HG03342 (cell line): ENCODE results near the gene NDUFA13.

Source experiments
- ATAC-seq: cut with Tn5 transposase; IDR thresholded peaks from one replicate; pipeline ENCODE4 v1.9.1; 2021; ENCODE audit warnings: mild to moderate bottlenecking, moderate library complexity; ENCODE audit not compliant: unreplicated experiment

NDUFA13 gene

DNA sequence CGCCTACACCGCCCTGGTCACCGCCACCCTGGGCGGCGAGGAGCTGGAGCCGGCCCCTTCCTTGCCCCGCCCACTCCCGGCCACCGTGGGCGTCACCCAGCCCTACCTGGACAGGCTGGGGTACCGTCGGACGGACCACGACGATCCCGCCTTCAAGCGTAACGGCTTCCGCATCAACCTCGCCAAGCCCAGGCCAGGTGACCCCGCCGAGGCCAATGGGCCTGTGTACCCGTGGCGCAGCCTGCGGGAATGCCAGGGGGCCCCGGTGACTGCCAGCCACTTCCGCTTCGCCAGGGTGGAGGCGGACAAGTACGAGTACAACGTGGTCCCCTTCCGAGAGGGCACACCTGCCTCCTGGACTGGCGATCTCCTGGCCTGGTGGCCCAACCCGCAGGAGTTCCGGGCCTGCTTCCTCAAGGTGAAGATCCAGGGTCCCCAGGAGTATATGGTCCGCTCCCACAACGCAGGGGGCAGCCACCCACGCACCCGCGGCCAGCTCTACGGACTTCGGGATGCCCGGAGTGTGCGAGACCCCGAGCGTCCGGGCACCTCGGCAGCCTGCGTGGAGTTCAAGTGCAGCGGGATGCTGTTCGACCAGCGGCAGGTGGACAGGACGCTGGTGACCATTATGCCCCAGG is 29.0 kb downstream of the NDUFA13 start:
- no peak for ATAC-seq

DNA sequence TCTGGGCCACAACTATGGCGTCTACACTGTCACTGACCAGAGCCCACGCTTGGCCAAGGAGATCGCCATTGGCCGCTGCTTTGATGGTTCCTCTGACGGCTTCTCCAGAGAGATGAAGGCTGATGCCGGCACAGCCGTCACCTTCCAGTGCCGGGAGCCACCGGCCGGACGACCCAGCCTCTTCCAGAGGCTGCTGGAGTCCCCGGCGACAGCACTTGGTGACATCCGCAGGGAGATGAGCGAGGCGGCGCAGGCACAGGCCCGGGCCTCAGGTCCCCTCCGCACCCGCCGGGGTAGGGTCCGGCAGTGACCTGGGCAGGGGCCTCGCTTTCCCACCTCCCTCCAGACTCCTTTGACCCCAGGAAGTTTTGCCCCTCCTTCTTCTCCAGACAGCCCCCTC is 29.7 kb downstream of the NDUFA13 start:
- ATAC-seq = no peak

DNA sequence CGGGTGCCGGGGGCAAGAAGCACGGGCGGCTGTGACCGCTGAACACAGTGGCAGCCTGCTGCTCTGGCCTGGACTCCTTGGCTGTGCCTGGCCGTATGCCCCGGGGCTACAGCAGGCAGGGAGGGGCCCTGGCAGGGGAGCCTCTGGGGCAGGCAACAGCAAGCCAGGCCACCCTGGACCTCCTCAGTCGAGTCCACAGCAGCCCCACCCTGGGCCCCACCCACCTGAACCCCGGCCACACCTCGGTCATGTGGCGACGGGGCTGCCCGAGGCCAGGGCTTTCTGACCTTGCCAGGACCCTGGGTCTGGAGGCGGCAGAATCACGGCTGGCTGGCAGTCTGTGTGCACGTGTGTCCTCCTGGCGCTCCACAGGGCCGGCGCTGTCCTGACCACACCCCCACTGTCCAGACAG is 30.7 kb downstream of the NDUFA13 start:
- ATAC-seq = no peak

DNA sequence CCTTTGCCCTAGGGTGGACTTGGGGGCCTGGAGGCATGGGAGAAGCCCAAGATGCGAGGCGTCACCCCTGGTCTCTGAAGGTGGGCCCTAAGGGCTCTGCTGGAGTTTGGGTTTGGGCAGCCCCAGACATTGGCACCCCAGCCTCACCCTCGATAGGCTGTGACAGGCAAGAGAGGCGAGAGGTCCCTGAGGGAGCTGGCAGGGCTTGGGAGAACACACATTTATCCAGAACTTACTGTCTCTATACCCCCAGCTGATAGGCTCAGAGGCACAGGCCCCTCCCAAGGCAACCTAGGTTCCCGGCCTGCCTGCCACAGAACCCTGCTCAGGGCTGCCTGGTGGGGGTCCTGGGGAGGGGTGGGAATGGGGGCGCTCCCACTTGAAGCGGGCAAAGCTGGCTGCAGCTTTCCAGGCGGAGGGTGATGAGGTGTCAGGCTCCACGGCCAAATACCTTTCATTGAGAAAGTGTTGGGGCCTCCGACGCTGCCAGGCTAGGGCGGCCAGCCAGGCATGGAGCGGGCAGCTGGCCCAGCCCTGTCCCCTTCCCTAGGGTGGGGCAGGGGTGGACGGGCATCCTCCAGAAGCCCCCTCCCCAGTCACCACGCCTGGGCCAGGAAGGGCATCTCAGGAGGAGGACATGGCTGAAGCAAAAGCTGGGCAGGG is 31.8 kb downstream of the NDUFA13 start:
- ATAC-seq = no peak

DNA sequence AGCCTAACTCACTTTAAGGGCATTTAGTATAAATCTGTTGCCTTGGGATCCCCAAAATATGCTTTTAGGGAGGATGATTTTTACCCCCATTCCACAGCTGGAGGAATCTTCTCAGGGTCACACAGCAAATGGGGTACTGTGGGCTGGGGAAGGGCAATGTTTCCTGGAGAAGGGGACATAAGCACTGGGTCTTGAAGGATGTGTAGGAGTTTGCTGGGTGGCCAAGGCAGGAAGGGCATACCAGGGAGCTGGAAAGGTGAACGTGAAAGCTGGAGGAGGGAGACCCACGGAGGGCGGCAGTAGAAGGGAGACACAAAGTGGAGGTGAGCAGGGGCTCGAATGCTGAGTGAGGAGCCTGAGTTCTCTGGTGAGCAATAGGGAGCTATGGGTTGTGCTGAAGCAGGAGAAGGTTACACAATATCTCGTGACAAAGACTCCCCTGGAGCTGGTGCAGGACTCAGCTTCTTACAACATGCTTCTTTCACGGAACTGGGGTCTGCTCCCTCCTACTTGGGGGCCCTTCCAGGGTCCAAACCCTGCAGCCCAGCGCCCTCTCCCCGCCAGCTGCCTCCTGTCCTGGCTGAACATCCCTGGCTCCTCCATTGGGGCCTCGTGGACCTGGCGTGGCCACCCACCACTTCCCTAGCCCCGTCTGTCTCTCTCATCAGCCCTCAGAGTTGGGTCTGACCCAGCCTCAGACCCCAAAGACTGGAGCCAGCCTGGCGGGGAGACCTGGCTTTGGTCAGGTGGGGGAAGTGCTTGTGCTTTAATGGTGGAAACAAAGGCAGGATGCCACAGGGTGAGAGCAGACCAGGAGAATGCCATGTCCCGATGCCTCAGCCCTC is 33.1 kb downstream of the NDUFA13 start:
- no peak for ATAC-seq

DNA sequence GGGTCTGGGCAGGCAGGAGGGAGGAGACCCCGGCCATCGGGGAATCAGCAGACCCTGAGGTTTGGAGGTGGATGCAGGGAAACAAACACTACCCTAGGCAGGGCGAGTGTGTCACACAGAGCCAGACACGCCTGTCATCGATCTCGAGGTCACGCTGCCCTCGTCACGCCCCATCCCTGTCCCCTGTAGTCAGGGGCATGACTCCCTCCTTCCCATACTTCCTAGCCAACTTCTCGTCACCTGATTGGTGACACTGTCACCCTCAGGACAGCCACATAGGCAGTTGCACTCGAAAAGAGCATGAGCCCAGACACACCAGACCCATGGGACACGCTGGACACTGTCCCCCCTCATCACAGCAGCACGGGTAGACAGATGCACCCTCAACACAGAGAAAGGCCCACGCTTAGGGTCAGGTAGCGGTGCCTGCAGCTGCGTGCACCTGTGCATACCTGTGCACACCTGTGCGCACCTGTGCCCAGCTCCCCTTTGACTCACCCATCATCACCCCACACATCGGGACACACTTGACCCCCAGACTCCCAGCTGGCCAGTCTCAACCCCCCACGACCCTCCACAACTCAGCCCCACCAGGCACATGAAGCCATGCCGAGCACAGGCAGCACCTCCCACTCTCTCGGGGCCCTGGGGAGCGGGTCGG is 33.9 kb downstream of the NDUFA13 start:
- no peak for ATAC-seq

DNA sequence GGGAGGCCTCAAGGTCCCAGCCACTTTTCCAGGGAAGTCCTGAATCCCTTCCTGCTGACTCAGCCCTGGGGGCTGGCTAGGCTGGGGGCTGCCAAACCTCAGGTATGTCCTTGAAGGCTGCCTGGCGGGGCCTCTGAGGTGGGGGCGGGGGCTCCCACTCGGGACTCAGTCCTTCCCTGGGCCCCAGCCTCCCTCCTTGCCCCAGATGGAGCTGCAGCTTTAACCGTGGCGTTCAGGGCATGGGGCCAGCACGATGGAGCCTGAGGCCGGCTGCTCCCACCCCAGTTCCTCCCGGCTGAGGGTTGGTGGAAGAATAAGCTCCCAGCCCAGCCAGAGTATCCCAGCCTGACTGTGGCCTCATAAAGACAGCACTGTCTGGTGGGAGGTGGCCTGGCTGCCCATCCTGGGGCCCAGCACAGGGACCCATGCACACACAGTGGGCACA is 34.5 kb downstream of the NDUFA13 start:
- no peak for ATAC-seq

DNA sequence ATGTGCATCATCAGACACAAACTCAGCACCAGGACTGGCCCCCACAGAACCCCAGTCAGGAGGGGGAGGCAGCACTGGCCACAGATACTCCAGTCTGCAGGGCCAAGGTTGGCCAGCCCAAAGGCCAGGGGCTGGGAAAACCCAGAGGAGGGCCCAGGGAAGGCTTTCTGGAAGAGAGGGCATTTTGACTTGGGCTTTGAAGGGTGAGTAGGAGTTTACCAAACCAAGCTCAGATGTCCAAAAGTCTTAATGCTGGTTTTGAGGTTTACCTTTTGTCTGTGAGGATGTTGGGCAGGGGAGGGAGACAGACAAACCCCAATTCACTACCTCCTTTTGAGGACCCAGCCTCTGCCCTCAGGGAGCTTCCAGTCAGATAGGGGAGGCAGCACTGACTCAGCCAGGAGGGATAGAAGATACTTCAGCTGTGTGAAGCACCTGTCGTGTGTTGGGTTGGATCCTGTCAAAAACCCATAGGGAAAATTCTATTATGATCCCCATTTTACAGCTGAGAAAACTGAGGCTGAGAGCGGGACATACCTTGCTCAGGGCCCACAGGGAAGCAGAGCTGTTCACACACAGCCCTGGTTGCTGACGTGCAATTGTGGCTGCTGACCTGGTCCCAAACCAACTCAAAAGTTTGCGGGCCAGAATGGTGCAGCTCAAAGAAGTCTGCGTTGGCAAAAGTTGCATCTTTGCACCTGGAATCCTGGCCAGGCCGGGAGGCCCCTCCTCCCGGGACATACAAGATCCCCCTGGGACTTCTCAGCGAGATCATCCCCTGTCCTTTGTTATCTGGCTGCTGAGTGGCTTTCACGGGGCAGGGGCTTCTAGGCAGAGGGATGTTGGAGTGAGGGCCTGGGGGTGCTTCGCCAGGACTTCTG is 35.2 kb downstream of the NDUFA13 start:
- no peak for ATAC-seq

DNA sequence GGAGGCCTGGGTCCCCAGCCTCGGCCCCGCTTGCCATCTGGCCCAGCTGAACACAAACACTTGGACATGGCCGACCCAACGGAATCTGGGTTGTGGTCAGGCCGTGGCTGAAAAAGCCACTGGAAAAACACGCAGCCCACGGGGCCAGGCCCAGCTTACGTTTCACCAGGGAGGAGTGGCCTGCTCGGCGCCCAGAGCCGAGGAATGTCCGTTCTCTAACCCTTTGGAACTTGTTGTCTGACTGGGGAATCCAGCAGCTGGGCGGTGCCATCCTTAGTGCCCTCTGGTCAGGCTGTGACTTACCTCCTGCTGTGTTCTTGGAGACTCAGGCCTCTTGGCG is 35.8 kb downstream of the NDUFA13 start:
- no peak for ATAC-seq

DNA sequence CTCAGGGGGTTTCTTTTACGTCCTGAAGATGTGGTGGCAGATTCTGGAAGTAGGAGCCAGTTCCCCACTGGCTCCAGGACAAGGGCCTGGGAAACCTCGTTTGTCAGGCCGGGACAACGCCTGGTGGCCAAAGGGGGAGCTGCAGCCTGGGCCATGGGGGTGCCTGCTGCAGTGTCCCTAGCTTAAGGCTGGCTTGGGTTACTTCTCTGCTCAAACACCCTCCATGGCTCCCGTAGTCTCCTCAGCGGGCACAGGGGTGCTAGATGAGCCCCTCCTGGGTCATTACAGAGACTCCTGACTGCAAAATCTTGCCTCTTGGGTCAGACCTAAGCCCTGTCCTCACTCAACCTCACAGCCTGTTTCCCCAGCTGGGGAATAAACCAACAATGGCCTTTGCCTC is 36.8 kb downstream of the NDUFA13 start:
- ATAC-seq = no peak

DNA sequence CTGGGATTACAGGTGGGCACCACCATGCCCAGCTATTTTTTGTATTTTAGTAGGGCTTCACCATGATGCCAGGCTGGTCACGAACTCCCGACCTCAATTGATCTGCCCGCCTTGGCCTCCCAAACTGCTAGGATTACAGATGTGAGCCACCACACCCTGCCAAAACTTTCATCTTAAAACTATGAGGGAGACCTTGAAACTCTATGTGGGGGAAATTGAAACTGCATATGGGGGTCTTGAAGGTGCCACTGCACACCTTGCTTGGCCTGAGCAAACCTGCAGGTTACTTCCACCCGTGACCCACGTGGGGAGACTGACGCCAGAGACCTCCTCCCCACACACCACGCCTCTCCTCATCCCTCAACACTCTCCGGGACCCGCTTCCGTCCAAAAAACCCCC is 37.6 kb downstream of the NDUFA13 start:
- ATAC-seq = no peak

DNA sequence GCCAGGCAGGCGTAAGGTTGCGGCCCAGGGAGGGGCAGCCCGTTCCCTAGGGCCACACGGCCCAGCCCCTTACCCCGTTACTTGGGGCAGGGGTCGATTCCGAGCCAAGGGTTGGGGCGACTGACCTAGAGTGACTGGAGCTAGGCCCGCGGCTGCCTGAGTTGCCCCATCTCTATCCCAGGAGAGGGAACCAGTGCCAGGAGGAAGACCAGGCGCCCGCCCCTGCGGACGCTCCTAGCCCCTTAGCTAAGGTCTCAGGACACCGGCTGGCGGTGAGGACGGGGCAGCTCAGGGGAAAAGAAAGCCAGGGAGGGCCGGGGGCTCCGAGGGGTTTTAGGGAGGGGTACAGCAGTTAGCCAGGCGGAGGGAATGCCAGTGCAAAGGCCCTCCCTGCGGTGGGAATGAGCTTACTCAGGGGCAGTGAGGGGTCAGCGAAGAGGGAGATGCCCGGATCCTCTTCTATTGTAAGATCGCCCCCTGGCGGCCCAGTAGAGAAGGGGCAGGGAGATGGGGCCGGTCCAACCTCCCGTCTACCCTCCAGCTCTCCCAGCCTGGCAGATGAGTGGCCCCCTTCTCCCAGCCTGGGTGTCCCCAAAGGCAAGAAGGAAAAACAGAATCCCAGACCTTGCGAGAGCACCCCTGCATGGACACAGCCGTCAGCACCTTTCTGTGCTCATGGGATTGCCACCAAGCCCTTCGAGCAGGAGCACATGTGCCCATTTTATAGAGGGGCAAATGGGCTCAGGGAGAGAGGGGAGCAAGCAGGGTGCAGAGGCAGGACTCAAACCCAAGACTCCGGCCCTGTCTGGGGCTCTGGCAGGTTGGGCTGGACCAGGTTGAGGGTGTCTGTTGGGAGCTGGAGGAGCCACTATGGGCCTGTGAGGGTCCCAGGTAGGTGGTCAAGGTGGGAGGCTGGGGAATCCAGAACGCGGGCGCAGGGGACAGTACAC is 38.3 kb downstream of the NDUFA13 start:
- ATAC-seq = no peak

DNA sequence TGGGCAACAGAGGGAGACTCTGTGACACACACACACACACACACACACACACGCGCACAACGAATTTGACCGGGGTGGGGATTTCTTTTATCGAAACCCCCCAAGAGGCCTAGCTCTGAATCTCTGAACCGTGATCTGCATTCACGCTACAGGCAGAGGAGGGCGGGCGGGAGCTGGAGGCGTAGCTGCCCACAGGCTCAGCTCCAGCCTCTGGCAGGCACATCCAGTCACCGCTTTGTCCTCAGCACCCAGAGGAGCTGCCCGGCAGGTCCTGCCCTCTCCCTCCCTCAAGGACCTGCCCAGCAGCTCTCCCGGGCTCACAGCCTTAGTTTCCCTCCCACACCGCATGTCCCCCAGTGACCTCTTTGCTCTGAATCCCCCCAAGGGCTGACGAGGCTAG is 42.0 kb downstream of the NDUFA13 start:
- ATAC-seq = no peak

DNA sequence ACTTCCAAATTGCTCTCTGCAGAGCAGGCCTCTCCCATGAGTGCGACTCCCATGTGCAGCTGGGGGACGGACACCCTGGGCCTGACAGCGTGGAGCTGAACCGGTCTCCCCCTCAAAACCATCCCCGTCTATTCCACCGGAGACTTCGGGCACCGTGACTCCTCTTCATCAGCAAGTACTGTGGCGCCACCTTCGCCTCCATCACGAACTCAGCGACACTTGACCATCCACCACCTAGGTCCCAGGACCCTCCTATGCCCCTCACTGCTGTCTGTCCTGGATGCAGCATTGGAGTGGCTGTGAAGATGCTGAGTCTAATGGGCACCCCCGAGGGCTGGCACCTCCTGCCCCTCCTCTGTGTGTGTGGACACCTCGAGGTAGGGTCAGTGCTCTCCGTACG is 42.6 kb downstream of the NDUFA13 start:
- no peak for ATAC-seq

DNA sequence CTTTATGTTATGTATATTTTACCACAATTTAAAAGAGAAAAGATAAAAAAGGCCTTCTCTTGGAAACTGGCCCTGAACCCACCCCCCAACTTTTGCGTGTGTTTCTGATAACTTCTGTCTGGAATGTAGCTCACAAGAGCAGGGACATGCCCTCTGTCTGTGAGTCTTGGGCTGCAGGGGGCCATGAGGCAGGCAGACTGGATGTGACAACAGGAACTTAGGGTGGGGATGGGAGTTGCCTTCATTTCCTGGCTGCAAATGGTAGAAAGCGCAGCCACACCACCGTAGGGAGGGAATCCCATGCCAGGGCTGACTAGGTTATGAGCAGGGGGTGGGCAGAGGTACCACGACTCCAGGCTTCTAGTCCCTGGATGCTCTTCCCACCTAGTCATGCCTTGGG is 43.9 kb downstream of the NDUFA13 start:
- ATAC-seq = no peak

DNA sequence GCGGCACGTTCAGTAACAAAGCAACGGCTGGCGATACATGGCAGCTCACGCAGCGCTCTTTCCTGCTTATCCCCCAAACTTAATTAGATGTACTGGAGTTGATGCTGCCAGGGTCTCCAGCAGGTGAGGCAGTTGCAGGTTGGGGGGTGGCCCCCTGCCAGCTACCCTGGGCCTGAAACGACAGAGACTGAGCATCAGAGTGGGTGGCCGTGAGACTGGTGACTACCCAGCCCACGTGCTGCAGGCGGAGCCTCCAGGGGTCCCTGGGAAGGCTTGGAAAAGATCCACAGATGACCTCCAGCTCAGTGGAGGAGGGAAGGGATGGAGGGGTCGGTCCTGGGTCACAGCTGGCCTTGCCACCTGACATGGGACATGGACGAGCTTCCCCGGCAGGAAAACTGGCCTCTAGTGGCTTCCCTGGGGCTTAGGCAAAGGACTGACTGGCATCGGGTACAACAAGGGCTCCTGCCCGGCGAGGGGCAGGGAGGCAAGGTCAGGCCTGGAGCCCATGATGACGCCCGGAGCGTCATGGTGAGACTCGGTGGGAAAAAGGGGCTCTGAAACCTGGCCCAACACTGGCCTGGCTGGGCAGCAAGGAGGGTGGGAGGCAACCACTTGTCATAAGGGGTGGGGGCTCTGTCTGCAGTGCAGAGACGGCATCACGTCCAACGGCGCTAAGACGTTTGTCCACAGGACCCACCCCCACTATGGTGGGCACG is 46.1 kb downstream of the NDUFA13 start:
- ATAC-seq = no peak

DNA sequence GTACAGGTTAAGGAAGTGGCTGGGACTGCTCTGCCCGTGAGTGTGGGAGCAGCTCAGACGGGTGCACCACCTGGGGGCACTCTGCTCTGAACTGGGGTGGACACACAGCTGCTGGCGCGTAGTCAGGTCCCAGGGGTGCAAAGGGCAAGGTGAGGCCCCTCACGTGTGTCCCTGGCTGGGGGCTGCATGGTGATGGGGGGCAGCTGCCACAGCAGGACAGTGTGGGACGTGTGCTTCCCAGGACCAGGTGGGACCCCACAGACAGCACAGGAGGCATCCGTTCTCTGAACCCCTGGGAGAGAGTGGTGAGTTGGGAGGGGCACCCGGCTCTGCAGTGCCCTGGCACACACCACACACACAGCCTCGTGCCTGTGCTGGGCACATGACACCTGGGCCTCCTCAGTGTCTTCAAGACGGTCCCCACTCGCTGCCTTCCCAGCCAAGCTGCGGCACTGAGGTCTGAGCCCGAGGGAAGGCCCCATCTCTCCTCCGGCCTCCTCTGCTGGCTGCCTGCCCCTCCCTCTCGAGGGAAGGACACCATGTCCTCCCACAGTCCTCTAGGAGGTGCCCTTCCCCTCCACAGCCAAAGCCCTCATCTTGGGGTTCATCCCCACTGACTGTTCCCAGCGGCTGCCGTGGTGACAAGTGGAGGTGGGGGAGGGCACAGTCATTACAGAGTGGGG is 46.8 kb downstream of the NDUFA13 start:
- no peak for ATAC-seq

DNA sequence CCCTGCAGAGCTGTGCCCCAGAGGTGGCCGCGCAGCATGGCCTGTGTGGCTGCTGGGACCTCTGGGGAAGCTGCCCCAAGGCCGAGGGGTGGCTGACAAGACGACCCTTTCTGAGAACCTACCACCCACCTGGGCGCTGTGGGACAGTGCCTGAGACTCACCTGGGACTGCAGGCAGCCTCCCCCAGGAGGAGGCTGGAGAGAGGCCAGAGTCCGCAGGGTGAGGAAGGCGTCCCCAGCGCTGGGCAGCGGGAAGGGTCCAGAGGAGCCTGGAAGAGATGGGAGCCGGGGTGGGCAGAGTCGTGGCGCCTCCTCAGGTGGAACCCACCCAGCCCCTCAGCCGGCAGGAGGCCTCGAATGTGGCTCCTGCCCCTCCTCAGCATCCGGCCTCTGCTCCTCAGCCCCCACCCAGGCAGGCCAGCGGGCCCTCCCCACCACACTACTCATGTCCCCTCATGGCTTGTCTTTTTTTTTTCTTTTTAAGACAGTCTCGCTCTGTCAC is 47.4 kb downstream of the NDUFA13 start:
- no peak for ATAC-seq
